ENCODE results near the gene NRG2. TPM values are rescaled to one million over a fixed set of nuclear protein-coding genes. Genes with fewer than 3 reads are reported as not detected.

The NRG2 gene
- total and polyA plus RNA-seq, 2 donors (not counting 3 experiments of a cell fraction or from before 2014, with no cell fraction given), result 0.26 to 0.42 TPM

DNA sequence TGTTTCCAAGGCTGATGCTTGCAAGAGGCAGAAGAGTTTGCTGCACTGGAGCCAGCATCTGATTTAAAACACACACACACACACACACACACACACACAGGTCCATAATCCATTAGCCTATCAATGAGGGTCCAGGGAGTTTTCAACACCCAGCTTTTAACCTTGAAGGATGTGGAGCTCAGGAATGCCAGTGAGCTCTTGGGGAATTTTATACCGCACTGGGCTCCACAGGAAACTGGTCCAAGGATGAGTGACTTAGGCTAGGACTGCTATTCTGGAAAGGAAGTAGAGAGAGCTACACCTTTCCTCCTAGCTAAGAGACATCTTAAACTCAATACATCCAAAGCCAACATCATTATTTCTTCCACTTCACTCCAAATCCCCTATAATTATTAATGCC, 942 bp upstream of the NRG2 start:
- DNase-seq (ENCODE audit: low read depth, low spot score), result no peak
- no peak overlapping the region for H3K27ac ChIP-seq (ENCODE audit: insufficient read depth, low read depth, low read length)
- H3K27me3 ChIP-seq (ENCODE audit: control insufficient read depth in 2 of 2, insufficient read depth in 2 of 2, low read length in 2 of 2), result peaks cover 3 to 17% of the 10 kb centered on the region in 2 experiments
- TF ChIP-seq FOS (IDR thresholded peaks at IDR 0.05; ENCODE audit: borderline replicate concordance, insufficient read depth, low read length) (no peak), GATA2 (IDR thresholded peaks at IDR 0.05; ENCODE audit: insufficient read depth, insufficient read length, low read depth, low read length) (no peak), MYC (IDR thresholded peaks at IDR 0.05; ENCODE audit: low read depth, low read length) (no peak), POLR2AphosphoS5 (IDR thresholded peaks at IDR 0.05; ENCODE audit: insufficient read depth, low read depth, low read length) (no peak), JUN (IDR thresholded peaks at IDR 0.05; ENCODE audit: borderline replicate concordance, insufficient read depth, insufficient read length, low read depth) (no peak), POLR2A (IDR thresholded peaks at IDR 0.05; ENCODE audit: low read depth, low read length) (no peak), EZH2 (IDR thresholded peaks at IDR 0.05; ENCODE audit: borderline replicate concordance, low read depth, low read length, severe bottlenecking) (no peak)
- TF ChIP-seq, protein P1, sequence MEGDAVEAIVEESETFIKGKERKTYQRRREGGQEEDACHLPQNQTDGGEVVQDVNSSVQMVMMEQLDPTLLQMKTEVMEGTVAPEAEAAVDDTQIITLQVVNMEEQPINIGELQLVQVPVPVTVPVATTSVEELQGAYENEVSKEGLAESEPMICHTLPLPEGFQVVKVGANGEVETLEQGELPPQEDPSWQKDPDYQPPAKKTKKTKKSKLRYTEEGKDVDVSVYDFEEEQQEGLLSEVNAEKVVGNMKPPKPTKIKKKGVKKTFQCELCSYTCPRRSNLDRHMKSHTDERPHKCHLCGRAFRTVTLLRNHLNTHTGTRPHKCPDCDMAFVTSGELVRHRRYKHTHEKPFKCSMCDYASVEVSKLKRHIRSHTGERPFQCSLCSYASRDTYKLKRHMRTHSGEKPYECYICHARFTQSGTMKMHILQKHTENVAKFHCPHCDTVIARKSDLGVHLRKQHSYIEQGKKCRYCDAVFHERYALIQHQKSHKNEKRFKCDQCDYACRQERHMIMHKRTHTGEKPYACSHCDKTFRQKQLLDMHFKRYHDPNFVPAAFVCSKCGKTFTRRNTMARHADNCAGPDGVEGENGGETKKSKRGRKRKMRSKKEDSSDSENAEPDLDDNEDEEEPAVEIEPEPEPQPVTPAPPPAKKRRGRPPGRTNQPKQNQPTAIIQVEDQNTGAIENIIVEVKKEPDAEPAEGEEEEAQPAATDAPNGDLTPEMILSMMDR (IDR thresholded peaks at IDR 0.05; ENCODE audit: extremely low read depth in 1 of 2, insufficient read depth in 1 of 2, low read depth in 1 of 2, low read length in 2 of 2), result no peak
- TF ChIP-seq, protein P2, sequence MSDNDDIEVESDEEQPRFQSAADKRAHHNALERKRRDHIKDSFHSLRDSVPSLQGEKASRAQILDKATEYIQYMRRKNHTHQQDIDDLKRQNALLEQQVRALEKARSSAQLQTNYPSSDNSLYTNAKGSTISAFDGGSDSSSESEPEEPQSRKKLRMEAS (IDR thresholded peaks at IDR 0.05; ENCODE audit: insufficient read depth, insufficient read length), result no peak
- no peaks in the 10 kb centered on the region for H3K36me3 ChIP-seq (ENCODE audit: control insufficient read depth in 2 of 2, extremely low read depth in 1 of 2, insufficient read depth in 2 of 2, low read length in 2 of 2)
- H3K4me3 ChIP-seq (replicated peaks in 1 of 3; ENCODE audit: insufficient read depth in 1 of 3, low read depth in 1 of 3, low read length in 3 of 3), result no peak overlapping the region
- no peak overlapping the region for H3K9ac ChIP-seq (replicated peaks; ENCODE audit: extremely low read depth, insufficient read depth, low read length)
- intact Hi-C loops (cut with micrococcal nuclease) (no loop called here), dilution Hi-C loops (cut with MboI; ENCODE audit: extremely low pct_ligation_motif_present, low sequenced_read_pairs) (no loop called here)
- H3K9me3 ChIP-seq (replicated peaks; ENCODE audit: control insufficient read depth, insufficient read depth, low read length), result no peaks in the 10 kb centered on the region
- peaks cover 22% of the 10 kb centered on the region for H3K4me1 ChIP-seq (ENCODE audit: control insufficient read depth, extremely low read depth, insufficient read depth, low read length)
- H2AFZ ChIP-seq (ENCODE audit: low read depth, low read length), result no peak overlapping the region
- FAIRE-seq, result no peak
- no TSS peak for BruUV-seq (replicated peaks)
- no peak overlapping the region for H3K4me2 ChIP-seq (ENCODE audit: insufficient read depth, low read length)
- ChIA-PET POLR2A (no interaction called here), CTCF (interaction anchor here (0.6 to 4.3 kb wide), 11 partner anchors 10 to 102 kb away, joined by 3 to 36 read pairs (median 4); no protein-coding TSS in a partner anchor)
- H3K79me2 ChIP-seq (ENCODE audit: control insufficient read depth, insufficient read depth, low read length), result no peaks in the 10 kb centered on the region
- no peaks in the 10 kb centered on the region for H4K20me1 ChIP-seq (replicated peaks; ENCODE audit: control insufficient read depth, extremely low read depth, insufficient read depth, low read length)
- no peaks in the 10 kb centered on the region for H3K9me1 ChIP-seq (replicated peaks; ENCODE audit: control insufficient read depth, extremely low read depth, insufficient read depth, low read length)

Data from endothelial cell of umbilical vein (primary cell).